OCI-LY3 (cell line): ENCODE results near the gene PRR27.

Experiments used
- H2AFZ ChIP-seq: fragments of 200-600, 300-600 bp; shearing (Covaris generic); 2 replicates; pipeline ENCODE4 v1.6.0; 2014; ENCODE audit warnings: antibody characterized with exemption, low read depth, low read length
- H3K27ac ChIP-seq: fragments of 200-600, 300-600 bp; sonication (generic); 2 replicates; pipeline ENCODE4 v1.5.1; 2014; ENCODE audit warnings: mild to moderate bottlenecking, low read length, moderate library complexity, mixed read lengths
- H3K27me3 ChIP-seq: fragments of 200-600, 300-600 bp; sonication (generic); 2 replicates; pipeline ENCODE4 v1.6.1; 2014; ENCODE audit warnings: low read depth, low read length, mixed read lengths
- H3K36me3 ChIP-seq: fragments of 200-600, 300-600 bp; sonication (generic); replicated peaks from 2 replicates; pipeline ENCODE3; 2014; ENCODE audit warnings: low read depth, low read length, mixed read lengths
- H3K4me1 ChIP-seq: fragments of 300-600, 200-600 bp; sonication (generic); 2 replicates; pipeline ENCODE4 v1.6.1; 2014; ENCODE audit warnings: low read length, mixed read lengths
- H3K4me2 ChIP-seq: fragments of 200-600, 300-600 bp; sonication (generic); 2 replicates; pipeline ENCODE4 v1.6.1; 2014; ENCODE audit warnings: low read length, mixed read lengths
- H3K4me3 ChIP-seq: fragments of 300-600, 200-600 bp; sonication (generic); 2 replicates; pipeline ENCODE4 v1.5.1; 2014; ENCODE audit warnings: antibody characterized with exemption, mild to moderate bottlenecking, low read length, moderate library complexity
- H3K79me2 ChIP-seq: fragments of 300-600, 200-600 bp; shearing (Covaris generic); 2 replicates; pipeline ENCODE4 v1.6.1; 2014; ENCODE audit warnings: mild to moderate bottlenecking, low read length, mixed read lengths
- H3K9ac ChIP-seq: fragments of 300-600, 200-600 bp; shearing (Covaris generic); 2 replicates; pipeline ENCODE4 v1.6.0; 2014; ENCODE audit warnings: mild to moderate bottlenecking, low read length, moderate library complexity
- H3K9me3 ChIP-seq: fragments of 200-600, 300-600 bp; shearing (Covaris generic); 2 replicates; pipeline ENCODE4 v1.6.1; 2014; ENCODE audit warnings: low read length, mixed read lengths; ENCODE audit not compliant: insufficient read depth
- H4K20me1 ChIP-seq: fragments of 200-600, 300-600 bp; sonication (generic); 2 replicates; pipeline ENCODE4 v1.6.1; 2016; ENCODE audit warnings: low read length, mixed read lengths; ENCODE audit not compliant: insufficient read depth
- CTCF ChIP-seq: fragments of 200-600, 300-600 bp; sonication (generic); IDR thresholded peaks from 2 replicates; pipeline ENCODE4 v1.5.1; 2014; ENCODE audit warnings: antibody characterized with exemption, low read length, low read depth
- EZH2phosphoT487 ChIP-seq: fragments of 200-600 bp; shearing (Covaris generic); IDR thresholded peaks from 2 replicates; pipeline ENCODE4 v1.6.1; 2018; ENCODE audit warnings: antibody characterized with exemption, mixed run types, low read depth

Gene PRR27

GRCh38 chr4:70183940-70184246 lies 29.9 kb downstream of the PRR27 start:
- peaks cover 3% of the 10 kb centered on the region; the same call in 1 of the 2 replicates for H3K4me1 ChIP-seq
- H3K36me3 ChIP-seq: no peaks in the 10 kb centered on the region
- H3K4me2 ChIP-seq: no peak overlapping the region
- TF ChIP-seq CTCF: no peak
- TF ChIP-seq EZH2phosphoT487: no peak
- no peaks in the 10 kb centered on the region for H3K27me3 ChIP-seq
- no peaks in the 10 kb centered on the region for H3K9me3 ChIP-seq
- no peaks in the 10 kb centered on the region for H4K20me1 ChIP-seq
- no peaks in the 10 kb centered on the region for H3K79me2 ChIP-seq
- no peak overlapping the region for H3K27ac ChIP-seq
- 0 out of 2 replicates have a peak overlapping the region, but pooled peaks have one; percentile 51 for H2AFZ ChIP-seq
- H3K9ac ChIP-seq: no peak overlapping the region
- no peak overlapping the region for H3K4me3 ChIP-seq

GRCh38 chr4:70187216-70187615 lies 33.2 kb downstream of the PRR27 start:
- no peaks in the 10 kb centered on the region for H4K20me1 ChIP-seq
- TF ChIP-seq EZH2phosphoT487 (no peak), CTCF (no peak)
- H3K4me2 ChIP-seq: no peak overlapping the region
- H3K4me1 ChIP-seq: peaks cover 3% of the 10 kb centered on the region; the same call in 1 of the 2 replicates
- no peaks in the 10 kb centered on the region for H3K36me3 ChIP-seq
- no peaks in the 10 kb centered on the region for H3K9me3 ChIP-seq
- H3K9ac ChIP-seq: no peak overlapping the region
- no peak overlapping the region for H3K27ac ChIP-seq
- no peak overlapping the region for H3K4me3 ChIP-seq
- H3K79me2 ChIP-seq: no peaks in the 10 kb centered on the region
- no peak overlapping the region for H2AFZ ChIP-seq
- no peaks in the 10 kb centered on the region for H3K27me3 ChIP-seq

- Histone ChIP-seq H3K4me1 (no peaks in the 10 kb centered on the region), H3K9ac (no peak overlapping the region), H2AFZ (no peak overlapping the region), H3K27ac (no peak overlapping the region), H3K27me3 (no peaks in the 10 kb centered on the region), H3K4me3 (no peak overlapping the region), H3K9me3 (no peaks in the 10 kb centered on the region), H4K20me1 (no peaks in the 10 kb centered on the region), H3K79me2 (no peaks in the 10 kb centered on the region), H3K36me3 (no peaks in the 10 kb centered on the region), H3K4me2 (no peak overlapping the region)
- TF ChIP-seq EZH2phosphoT487: no peak
- TF ChIP-seq CTCF: no peak
These were observed 36.5 kb downstream of the PRR27 start for GRCh38 chr4:70190579-70190978.

GRCh38 chr4:70191647-70192046 lies 37.6 kb downstream of the PRR27 start:
- no peak for TF ChIP-seq EZH2phosphoT487
- no peak for TF ChIP-seq CTCF
- Histone ChIP-seq H3K4me1 (no peaks in the 10 kb centered on the region), H3K9ac (no peak overlapping the region), H3K4me3 (no peak overlapping the region), H3K79me2 (no peaks in the 10 kb centered on the region), H4K20me1 (no peaks in the 10 kb centered on the region), H2AFZ (no peak overlapping the region), H3K9me3 (no peaks in the 10 kb centered on the region), H3K27ac (no peak overlapping the region), H3K27me3 (no peaks in the 10 kb centered on the region), H3K4me2 (no peak overlapping the region), H3K36me3 (no peaks in the 10 kb centered on the region)
